ENCODE data around the gene DLG5. TPM values are rescaled to one million over a fixed set of nuclear protein-coding genes. Genes with fewer than 3 reads are reported as not detected.

Gene DLG5
- total RNA-seq, 1 experiment from 2014 or later: 0.19 TPM

GRCh38 chr10:77840636-77841035 lies 85.9 kb downstream of the DLG5 start:
- H2AFZ ChIP-seq (ENCODE audit: low read length): no peak overlapping the region
- no peaks in the 10 kb centered on the region for H3K9me2 ChIP-seq (replicated peaks; ENCODE audit: insufficient read depth, low read length)
- no peak overlapping the region for H3K4me3 ChIP-seq (ENCODE audit: low read length)
- no peaks in the 10 kb centered on the region for H3K79me2 ChIP-seq (ENCODE audit: low read length)
- no peak overlapping the region for H3K9ac ChIP-seq (ENCODE audit: low read length)
- H3K27ac ChIP-seq (ENCODE audit: low read length): no peak overlapping the region
- no peaks in the 10 kb centered on the region for H4K20me1 ChIP-seq (ENCODE audit: insufficient read depth, low read depth, low read length)
- DNase-seq: no peak
- no peak overlapping the region for H3K4me2 ChIP-seq (ENCODE audit: low read depth, low read length, poor library complexity, severe bottlenecking)
- H3K27me3 ChIP-seq (ENCODE audit: low read length): no peaks in the 10 kb centered on the region
- H3K36me3 ChIP-seq (ENCODE audit: insufficient read depth, low read length): no peaks in the 10 kb centered on the region
- H3K9me3 ChIP-seq (ENCODE audit: low read length): no peaks in the 10 kb centered on the region
- H3K4me1 ChIP-seq (ENCODE audit: low read length): peaks cover 18% of the 10 kb centered on the region

- no peak overlapping the region for H2AFZ ChIP-seq (ENCODE audit: low read length)
Measured at GRCh38 chr10:77837925-77838595, 88.5 kb downstream of the DLG5 start.

GRCh38 chr10:77837248-77837924 lies 89.2 kb downstream of the DLG5 start:
- Histone ChIP-seq H2AFZ (ENCODE audit: low read length) (peak overlapping the region; percentile 8; the same call in 1 of the 2 replicates), H3K4me1 (ENCODE audit: low read length) (peaks cover 21% of the 10 kb centered on the region), H3K27ac (ENCODE audit: low read length) (no peak overlapping the region)

More at GRCh38 chr10:77837925-77838595, 88.5 kb downstream of the DLG5 start:
- no peaks in the 10 kb centered on the region for H3K27me3 ChIP-seq (ENCODE audit: low read length)
- no peak overlapping the region for H3K9ac ChIP-seq (ENCODE audit: low read length)
- no peaks in the 10 kb centered on the region for H3K36me3 ChIP-seq (ENCODE audit: insufficient read depth, low read length)
- no peaks in the 10 kb centered on the region for H4K20me1 ChIP-seq (ENCODE audit: insufficient read depth, low read depth, low read length)
- no peak overlapping the region for H3K27ac ChIP-seq (ENCODE audit: low read length)
- no peak for DNase-seq
- H3K4me2 ChIP-seq (ENCODE audit: low read depth, low read length, poor library complexity, severe bottlenecking): no peak overlapping the region
- no peaks in the 10 kb centered on the region for H3K79me2 ChIP-seq (ENCODE audit: low read length)
- H3K4me3 ChIP-seq (ENCODE audit: low read length): no peak overlapping the region
- H3K4me1 ChIP-seq (ENCODE audit: low read length): peaks cover 21% of the 10 kb centered on the region
- no peaks in the 10 kb centered on the region for H3K9me2 ChIP-seq (replicated peaks; ENCODE audit: insufficient read depth, low read length)
- no peaks in the 10 kb centered on the region for H3K9me3 ChIP-seq (ENCODE audit: low read length)

GRCh38 chr10:77836299-77836820 lies 90.2 kb downstream of the DLG5 start:
- Histone ChIP-seq H3K4me1 (ENCODE audit: low read length) (peaks cover 21% of the 10 kb centered on the region), H3K36me3 (ENCODE audit: insufficient read depth, low read length) (no peaks in the 10 kb centered on the region), H3K79me2 (ENCODE audit: low read length) (no peaks in the 10 kb centered on the region), H3K27ac (ENCODE audit: low read length) (no peak overlapping the region), H3K27me3 (ENCODE audit: low read length) (no peaks in the 10 kb centered on the region), H4K20me1 (ENCODE audit: insufficient read depth, low read depth, low read length) (no peaks in the 10 kb centered on the region), H2AFZ (ENCODE audit: low read length) (peak overlapping the region; percentile 99), H3K9ac (ENCODE audit: low read length) (peak overlapping the region; percentile 61), H3K4me3 (ENCODE audit: low read length) (peak overlapping the region; percentile 55), H3K4me2 (ENCODE audit: low read depth, low read length, poor library complexity, severe bottlenecking) (peak overlapping the region; percentile 80), H3K9me2 (replicated peaks; ENCODE audit: insufficient read depth, low read length) (no peaks in the 10 kb centered on the region), H3K9me3 (ENCODE audit: low read length) (no peaks in the 10 kb centered on the region)
- peak; percentile 86 for DNase-seq

More at GRCh38 chr10:77837248-77837924, 89.2 kb downstream of the DLG5 start:
- Histone ChIP-seq H3K9me3 (ENCODE audit: low read length) (no peaks in the 10 kb centered on the region), H3K4me2 (ENCODE audit: low read depth, low read length, poor library complexity, severe bottlenecking) (peak overlapping the region; percentile 23), H3K9ac (ENCODE audit: low read length) (no peak overlapping the region), H3K36me3 (ENCODE audit: insufficient read depth, low read length) (no peaks in the 10 kb centered on the region), H4K20me1 (ENCODE audit: insufficient read depth, low read depth, low read length) (no peaks in the 10 kb centered on the region), H3K79me2 (ENCODE audit: low read length) (no peaks in the 10 kb centered on the region), H3K4me3 (ENCODE audit: low read length) (no peak overlapping the region), H3K9me2 (replicated peaks; ENCODE audit: insufficient read depth, low read length) (no peaks in the 10 kb centered on the region), H3K27me3 (ENCODE audit: low read length) (no peaks in the 10 kb centered on the region)
- DNase-seq: peak; percentile 90

- Histone ChIP-seq H3K9me3 (ENCODE audit: low read length) (no peaks in the 10 kb centered on the region), H4K20me1 (ENCODE audit: insufficient read depth, low read depth, low read length) (no peaks in the 10 kb centered on the region), H3K79me2 (ENCODE audit: low read length) (no peaks in the 10 kb centered on the region), H3K27me3 (ENCODE audit: low read length) (no peaks in the 10 kb centered on the region), H3K9ac (ENCODE audit: low read length) (no peak overlapping the region), H3K9me2 (replicated peaks; ENCODE audit: insufficient read depth, low read length) (no peaks in the 10 kb centered on the region), H3K4me1 (ENCODE audit: low read length) (peaks cover 21% of the 10 kb centered on the region), H3K27ac (ENCODE audit: low read length) (no peak overlapping the region), H3K4me3 (ENCODE audit: low read length) (peak overlapping the region; percentile 55; the same call in 1 of the 2 replicates), H3K36me3 (ENCODE audit: insufficient read depth, low read length) (no peaks in the 10 kb centered on the region), H3K4me2 (ENCODE audit: low read depth, low read length, poor library complexity, severe bottlenecking) (peak overlapping the region; percentile 80), H2AFZ (ENCODE audit: low read length) (no peak overlapping the region)
- DNase-seq: peak; percentile 45
Measured at GRCh38 chr10:77835669-77836086, 90.9 kb downstream of the DLG5 start.

GRCh38 chr10:77834943-77835668 lies 91.4 kb downstream of the DLG5 start:
- no peaks in the 10 kb centered on the region for H3K9me2 ChIP-seq (replicated peaks; ENCODE audit: insufficient read depth, low read length)
- no peak overlapping the region for H3K4me2 ChIP-seq (ENCODE audit: low read depth, low read length, poor library complexity, severe bottlenecking)
- H3K4me3 ChIP-seq (ENCODE audit: low read length): no peak overlapping the region
- no peaks in the 10 kb centered on the region for H3K27me3 ChIP-seq (ENCODE audit: low read length)
- no peaks in the 10 kb centered on the region for H3K9me3 ChIP-seq (ENCODE audit: low read length)
- no peak overlapping the region for H3K27ac ChIP-seq (ENCODE audit: low read length)
- H3K79me2 ChIP-seq (ENCODE audit: low read length): no peaks in the 10 kb centered on the region
- peaks cover 21% of the 10 kb centered on the region for H3K4me1 ChIP-seq (ENCODE audit: low read length)
- H2AFZ ChIP-seq (ENCODE audit: low read length): no peak overlapping the region
- no peak overlapping the region for H3K9ac ChIP-seq (ENCODE audit: low read length)
- no peaks in the 10 kb centered on the region for H4K20me1 ChIP-seq (ENCODE audit: insufficient read depth, low read depth, low read length)
- no peak for DNase-seq
- no peaks in the 10 kb centered on the region for H3K36me3 ChIP-seq (ENCODE audit: insufficient read depth, low read length)

GRCh38 chr10:77834540-77834939 lies 92.0 kb downstream of the DLG5 start:
- H3K27ac ChIP-seq (ENCODE audit: low read length): no peak overlapping the region
- H3K9me3 ChIP-seq (ENCODE audit: low read length): no peaks in the 10 kb centered on the region
- H3K9ac ChIP-seq (ENCODE audit: low read length): no peak overlapping the region
- H3K9me2 ChIP-seq (replicated peaks; ENCODE audit: insufficient read depth, low read length): no peaks in the 10 kb centered on the region
- no peak overlapping the region for H3K4me2 ChIP-seq (ENCODE audit: low read depth, low read length, poor library complexity, severe bottlenecking)
- no peaks in the 10 kb centered on the region for H3K36me3 ChIP-seq (ENCODE audit: insufficient read depth, low read length)
- no peak overlapping the region for H3K4me3 ChIP-seq (ENCODE audit: low read length)
- no peak overlapping the region for H2AFZ ChIP-seq (ENCODE audit: low read length)
- H3K27me3 ChIP-seq (ENCODE audit: low read length): no peaks in the 10 kb centered on the region
- H4K20me1 ChIP-seq (ENCODE audit: insufficient read depth, low read depth, low read length): no peaks in the 10 kb centered on the region
- H3K4me1 ChIP-seq (ENCODE audit: low read length): peaks cover 21% of the 10 kb centered on the region
- DNase-seq: no peak
- no peaks in the 10 kb centered on the region for H3K79me2 ChIP-seq (ENCODE audit: low read length)

GRCh38 chr10:77833792-77834191 lies 92.8 kb downstream of the DLG5 start:
- Histone ChIP-seq H3K27me3 (ENCODE audit: low read length) (no peaks in the 10 kb centered on the region), H3K4me1 (ENCODE audit: low read length) (peaks cover 21% of the 10 kb centered on the region), H3K9ac (ENCODE audit: low read length) (no peak overlapping the region), H4K20me1 (ENCODE audit: insufficient read depth, low read depth, low read length) (no peaks in the 10 kb centered on the region), H3K27ac (ENCODE audit: low read length) (no peak overlapping the region), H3K4me3 (ENCODE audit: low read length) (no peak overlapping the region), H3K9me2 (replicated peaks; ENCODE audit: insufficient read depth, low read length) (no peaks in the 10 kb centered on the region), H3K79me2 (ENCODE audit: low read length) (no peaks in the 10 kb centered on the region), H2AFZ (ENCODE audit: low read length) (no peak overlapping the region), H3K4me2 (ENCODE audit: low read depth, low read length, poor library complexity, severe bottlenecking) (no peak overlapping the region), H3K9me3 (ENCODE audit: low read length) (no peaks in the 10 kb centered on the region), H3K36me3 (ENCODE audit: insufficient read depth, low read length) (no peaks in the 10 kb centered on the region)
- DNase-seq: no peak
